ENCODE results near the gene CD247.

CD247 gene

GRCh38 chr1:167488786-167489185 lies 29.5 kb downstream of the CD247 start:
- no peaks in the 10 kb centered on the region for H3K27me3 ChIP-seq (ENCODE audit: insufficient read depth, low read length)
- no peak overlapping the region for H3K23ac ChIP-seq (ENCODE audit: low read length)
- H2AK5ac ChIP-seq (ENCODE audit: low read length) = no peak overlapping the region
- no peak overlapping the region for H2BK120ac ChIP-seq (ENCODE audit: insufficient read depth, low read length, poor library complexity)
- H3K4ac ChIP-seq (ENCODE audit: low read depth, low read length) = no peak overlapping the region
- no peak overlapping the region for H3K9ac ChIP-seq (ENCODE audit: low read length)
- no peak overlapping the region for H4K8ac ChIP-seq (ENCODE audit: low read depth, low read length)
- H4K12ac ChIP-seq (ENCODE audit: low read depth, low read length) = no peak overlapping the region
- no peak overlapping the region for H3K18ac ChIP-seq (ENCODE audit: low read length)
- H4K91ac ChIP-seq (ENCODE audit: low read depth, low read length) = no peak overlapping the region
- no peaks in the 10 kb centered on the region for H3K79me2 ChIP-seq (ENCODE audit: control insufficient read depth, insufficient read depth, low read length, poor library complexity)
- DNase-seq = no peak
- no peak overlapping the region for H3K27ac ChIP-seq (ENCODE audit: low read depth, low read length)
- no CpG with 5 or more reads among the region's 14 CpGs for WGBS (ENCODE audit: extremely low coverage, insufficient coverage, insufficient read length)
- H3K9me3 ChIP-seq (ENCODE audit: insufficient read depth, low read depth, low read length) = no peaks in the 10 kb centered on the region
- no peak overlapping the region for H3K4me2 ChIP-seq (ENCODE audit: low read length)
- H2BK12ac ChIP-seq (ENCODE audit: low read length) = no peak overlapping the region
- no peak overlapping the region for H2BK5ac ChIP-seq (ENCODE audit: low read depth, low read length, poor library complexity)
- H3K79me1 ChIP-seq (ENCODE audit: low read length) = no peaks in the 10 kb centered on the region
- no peak overlapping the region for H2AFZ ChIP-seq (ENCODE audit: insufficient read depth, low read length, poor library complexity)
- H3K14ac ChIP-seq (ENCODE audit: low read length) = no peak overlapping the region
- no peaks in the 10 kb centered on the region for H3K36me3 ChIP-seq (ENCODE audit: control insufficient read depth in 1 of 2, insufficient read depth in 2 of 2, low read length in 2 of 2)
- no peak overlapping the region for H3K4me3 ChIP-seq (ENCODE audit: low read depth, low read length)
- H3K4me1 ChIP-seq (ENCODE audit: control insufficient read depth in 1 of 2, insufficient read depth in 2 of 2, low read length in 2 of 2) = peaks cover 2 to 7% of the 10 kb centered on the region in 2 experiments

GRCh38 chr1:167487614-167488013 lies 30.7 kb downstream of the CD247 start:
- H3K9ac ChIP-seq (ENCODE audit: low read length) = no peak overlapping the region
- H3K14ac ChIP-seq (ENCODE audit: low read length) = no peak overlapping the region
- H3K79me2 ChIP-seq (ENCODE audit: control insufficient read depth, insufficient read depth, low read length, poor library complexity) = no peaks in the 10 kb centered on the region
- H3K27ac ChIP-seq (ENCODE audit: low read depth, low read length) = no peak overlapping the region
- no peak overlapping the region for H2BK12ac ChIP-seq (ENCODE audit: low read length)
- H3K79me1 ChIP-seq (ENCODE audit: low read length) = no peaks in the 10 kb centered on the region
- no peak overlapping the region for H3K18ac ChIP-seq (ENCODE audit: low read length)
- H3K4me2 ChIP-seq (ENCODE audit: low read length) = no peak overlapping the region
- H3K27me3 ChIP-seq (ENCODE audit: insufficient read depth, low read length) = no peaks in the 10 kb centered on the region
- no peak for DNase-seq
- H4K91ac ChIP-seq (ENCODE audit: low read depth, low read length) = no peak overlapping the region
- no CpG with 5 or more reads among the region's 3 CpGs for WGBS (ENCODE audit: extremely low coverage, insufficient coverage, insufficient read length)
- no peaks in the 10 kb centered on the region for H3K9me3 ChIP-seq (ENCODE audit: insufficient read depth, low read depth, low read length)
- no peak overlapping the region for H4K8ac ChIP-seq (ENCODE audit: low read depth, low read length)
- H2AK5ac ChIP-seq (ENCODE audit: low read length) = no peak overlapping the region
- no peak overlapping the region for H2BK5ac ChIP-seq (ENCODE audit: low read depth, low read length, poor library complexity)
- H3K4me3 ChIP-seq (ENCODE audit: low read depth, low read length) = no peak overlapping the region
- no peak overlapping the region for H2AFZ ChIP-seq (ENCODE audit: insufficient read depth, low read length, poor library complexity)
- no peak overlapping the region for H3K23ac ChIP-seq (ENCODE audit: low read length)
- no peak overlapping the region for H4K12ac ChIP-seq (ENCODE audit: low read depth, low read length)
- no peaks in the 10 kb centered on the region for H3K36me3 ChIP-seq (ENCODE audit: control insufficient read depth in 1 of 2, insufficient read depth in 2 of 2, low read length in 2 of 2)
- H2BK120ac ChIP-seq (ENCODE audit: insufficient read depth, low read length, poor library complexity) = no peak overlapping the region
- peaks cover 2 to 7% of the 10 kb centered on the region in 2 experiments for H3K4me1 ChIP-seq (ENCODE audit: control insufficient read depth in 1 of 2, insufficient read depth in 2 of 2, low read length in 2 of 2)
- no peak overlapping the region for H3K4ac ChIP-seq (ENCODE audit: low read depth, low read length)

- Histone ChIP-seq H3K18ac (ENCODE audit: low read length) (no peak overlapping the region), H3K4ac (ENCODE audit: low read depth, low read length) (no peak overlapping the region), H2AK5ac (ENCODE audit: low read length) (no peak overlapping the region), H3K27me3 (ENCODE audit: insufficient read depth, low read length) (no peaks in the 10 kb centered on the region), H3K36me3 (ENCODE audit: control insufficient read depth in 1 of 2, insufficient read depth in 2 of 2, low read length in 2 of 2) (no peaks in the 10 kb centered on the region), H2BK5ac (ENCODE audit: low read depth, low read length, poor library complexity) (no peak overlapping the region), H3K4me3 (ENCODE audit: low read depth, low read length) (no peak overlapping the region), H4K91ac (ENCODE audit: low read depth, low read length) (no peak overlapping the region), H3K27ac (ENCODE audit: low read depth, low read length) (no peak overlapping the region), H3K4me1 (ENCODE audit: control insufficient read depth in 1 of 2, insufficient read depth in 2 of 2, low read length in 2 of 2) (peaks cover 2 to 7% of the 10 kb centered on the region in 2 experiments), H2BK12ac (ENCODE audit: low read length) (no peak overlapping the region), H3K79me1 (ENCODE audit: low read length) (no peaks in the 10 kb centered on the region), H4K12ac (ENCODE audit: low read depth, low read length) (no peak overlapping the region), H3K14ac (ENCODE audit: low read length) (no peak overlapping the region), H3K79me2 (ENCODE audit: control insufficient read depth, insufficient read depth, low read length, poor library complexity) (no peaks in the 10 kb centered on the region), H3K4me2 (ENCODE audit: low read length) (no peak overlapping the region), H3K9me3 (ENCODE audit: insufficient read depth, low read depth, low read length) (no peaks in the 10 kb centered on the region), H2BK120ac (ENCODE audit: insufficient read depth, low read length, poor library complexity) (no peak overlapping the region), H3K9ac (ENCODE audit: low read length) (no peak overlapping the region), H3K23ac (ENCODE audit: low read length) (no peak overlapping the region), H4K8ac (ENCODE audit: low read depth, low read length) (no peak overlapping the region), H2AFZ (ENCODE audit: insufficient read depth, low read length, poor library complexity) (no peak overlapping the region)
- no CpG with 5 or more reads among the region's 15 CpGs for WGBS (ENCODE audit: extremely low coverage, insufficient coverage, insufficient read length)
- no peak for DNase-seq
Measured at GRCh38 chr1:167486090-167486824, 32.1 kb downstream of the CD247 start.

- Histone ChIP-seq H3K9ac (ENCODE audit: low read length) (no peak overlapping the region), H3K27ac (ENCODE audit: low read depth, low read length) (no peak overlapping the region), H3K9me3 (ENCODE audit: insufficient read depth, low read depth, low read length) (no peaks in the 10 kb centered on the region), H4K8ac (ENCODE audit: low read depth, low read length) (no peak overlapping the region), H3K4me3 (ENCODE audit: low read depth, low read length) (no peak overlapping the region), H2BK12ac (ENCODE audit: low read length) (no peak overlapping the region), H3K23ac (ENCODE audit: low read length) (no peak overlapping the region), H3K18ac (ENCODE audit: low read length) (no peak overlapping the region), H3K36me3 (ENCODE audit: control insufficient read depth in 1 of 2, insufficient read depth in 2 of 2, low read length in 2 of 2) (no peaks in the 10 kb centered on the region), H2AK5ac (ENCODE audit: low read length) (no peak overlapping the region), H3K27me3 (ENCODE audit: insufficient read depth, low read length) (no peaks in the 10 kb centered on the region), H3K14ac (ENCODE audit: low read length) (no peak overlapping the region), H4K12ac (ENCODE audit: low read depth, low read length) (no peak overlapping the region), H2BK5ac (ENCODE audit: low read depth, low read length, poor library complexity) (no peak overlapping the region), H3K79me2 (ENCODE audit: control insufficient read depth, insufficient read depth, low read length, poor library complexity) (no peaks in the 10 kb centered on the region), H3K79me1 (ENCODE audit: low read length) (no peaks in the 10 kb centered on the region), H4K91ac (ENCODE audit: low read depth, low read length) (no peak overlapping the region), H3K4ac (ENCODE audit: low read depth, low read length) (no peak overlapping the region), H2AFZ (ENCODE audit: insufficient read depth, low read length, poor library complexity) (no peak overlapping the region), H2BK120ac (ENCODE audit: insufficient read depth, low read length, poor library complexity) (no peak overlapping the region), H3K4me1 (ENCODE audit: control insufficient read depth in 1 of 2, insufficient read depth in 2 of 2, low read length in 2 of 2) (peaks cover 2 to 7% of the 10 kb centered on the region in 2 experiments), H3K4me2 (ENCODE audit: low read length) (no peak overlapping the region)
- no CpG with 5 or more reads among the region's 12 CpGs for whole genome bisulfite sequencing (ENCODE audit: extremely low coverage, insufficient coverage, insufficient read length)
- no peak for DNase-seq
Measured at GRCh38 chr1:167484726-167485502, 33.4 kb downstream of the CD247 start.

Measured in trophoblast cell (in vitro differentiated cells and primary cell).